ENCODE results near the gene TAAR5. TPM values are rescaled to one million over a fixed set of nuclear protein-coding genes. Genes with fewer than 3 reads are reported as not detected.

TAAR5 gene
- total and polyA plus RNA-seq, 2 donors (not counting 1 experiment from before 2014, with no cell fraction given) = not detected

GRCh38 chr6:132623106-132623845 is 33.7 kb upstream of the TAAR5 start:
- DNase-seq (ENCODE audit: low read depth in 2 of 2) = no peak
- Histone ChIP-seq H3K36me3 (ENCODE audit: control insufficient read depth, insufficient read depth, low read length) (no peaks in the 10 kb centered on the region), H3K79me2 (ENCODE audit: control insufficient read depth, insufficient read depth, low read length) (no peaks in the 10 kb centered on the region), H3K4me1 (ENCODE audit: control insufficient read depth, extremely low read depth, insufficient read depth, low read length) (no peaks in the 10 kb centered on the region), H3K9me3 (ENCODE audit: control insufficient read depth, insufficient read depth, low read depth, low read length) (no peaks in the 10 kb centered on the region), H3K4me3 (replicated peaks in 1 of 4; ENCODE audit: control extremely low read depth in 1 of 4, insufficient read depth in 1 of 4, low read depth in 3 of 4, low read length in 4 of 4) (no peak overlapping the region), H3K9ac (ENCODE audit: insufficient read depth, low read length) (no peak overlapping the region), H3K27ac (ENCODE audit: insufficient read depth, low read length) (no peak overlapping the region), H4K20me1 (ENCODE audit: control insufficient read depth, extremely low read depth, insufficient read depth, low read length) (no peaks in the 10 kb centered on the region), H3K27me3 (ENCODE audit: control insufficient read depth, insufficient read depth, low read length) (no peaks in the 10 kb centered on the region), H2AFZ (ENCODE audit: low read length) (no peak overlapping the region), H3K4me2 (ENCODE audit: extremely low read depth, insufficient read depth, low read length) (no peak overlapping the region)
- no peak for TF ChIP-seq EZH2 (IDR thresholded peaks at IDR 0.05; ENCODE audit: low read length, missing control alignments)
- TF ChIP-seq CTCF (conservative IDR thresholded peaks at IDR 0.05 in 1 of 2, IDR thresholded peaks at IDR 0.05 in 1 of 2; ENCODE audit: low read depth in 1 of 2, low read length in 2 of 2) = no peak

GRCh38 chr6:132616677-132617076 is 27.1 kb upstream of the TAAR5 start:
- H3K4me3 ChIP-seq (replicated peaks in 1 of 4; ENCODE audit: control extremely low read depth in 1 of 4, insufficient read depth in 1 of 4, low read depth in 3 of 4, low read length in 4 of 4) = no peak overlapping the region
- no peaks in the 10 kb centered on the region for H3K4me1 ChIP-seq (ENCODE audit: control insufficient read depth, extremely low read depth, insufficient read depth, low read length)
- H3K79me2 ChIP-seq (ENCODE audit: control insufficient read depth, insufficient read depth, low read length) = no peaks in the 10 kb centered on the region
- no peak overlapping the region for H3K27ac ChIP-seq (ENCODE audit: insufficient read depth, low read length)
- H3K9me3 ChIP-seq (ENCODE audit: control insufficient read depth, insufficient read depth, low read depth, low read length) = no peaks in the 10 kb centered on the region
- H2AFZ ChIP-seq (ENCODE audit: low read length) = no peak overlapping the region
- no peak for TF ChIP-seq CTCF (conservative IDR thresholded peaks at IDR 0.05 in 1 of 2, IDR thresholded peaks at IDR 0.05 in 1 of 2; ENCODE audit: low read depth in 1 of 2, low read length in 2 of 2)
- TF ChIP-seq EZH2 (IDR thresholded peaks at IDR 0.05; ENCODE audit: low read length, missing control alignments) = no peak
- H3K36me3 ChIP-seq (ENCODE audit: control insufficient read depth, insufficient read depth, low read length) = no peaks in the 10 kb centered on the region
- H3K27me3 ChIP-seq (ENCODE audit: control insufficient read depth, insufficient read depth, low read length) = peaks cover 2% of the 10 kb centered on the region
- H3K4me2 ChIP-seq (ENCODE audit: extremely low read depth, insufficient read depth, low read length) = no peak overlapping the region
- H3K9ac ChIP-seq (ENCODE audit: insufficient read depth, low read length) = no peak overlapping the region
- H4K20me1 ChIP-seq (ENCODE audit: control insufficient read depth, extremely low read depth, insufficient read depth, low read length) = no peaks in the 10 kb centered on the region
- DNase-seq (ENCODE audit: low read depth in 2 of 2) = no peak

- Histone ChIP-seq H3K4me1 (ENCODE audit: control insufficient read depth, extremely low read depth, insufficient read depth, low read length) (no peaks in the 10 kb centered on the region), H3K79me2 (ENCODE audit: control insufficient read depth, insufficient read depth, low read length) (no peaks in the 10 kb centered on the region), H3K27me3 (ENCODE audit: control insufficient read depth, insufficient read depth, low read length) (peaks cover 2% of the 10 kb centered on the region), H3K9ac (ENCODE audit: insufficient read depth, low read length) (no peak overlapping the region), H3K9me3 (ENCODE audit: control insufficient read depth, insufficient read depth, low read depth, low read length) (no peaks in the 10 kb centered on the region), H3K4me2 (ENCODE audit: extremely low read depth, insufficient read depth, low read length) (no peak overlapping the region), H4K20me1 (ENCODE audit: control insufficient read depth, extremely low read depth, insufficient read depth, low read length) (no peaks in the 10 kb centered on the region), H3K4me3 (replicated peaks in 1 of 4; ENCODE audit: control extremely low read depth in 1 of 4, insufficient read depth in 1 of 4, low read depth in 3 of 4, low read length in 4 of 4) (no peak overlapping the region), H2AFZ (ENCODE audit: low read length) (no peak overlapping the region), H3K36me3 (ENCODE audit: control insufficient read depth, insufficient read depth, low read length) (no peaks in the 10 kb centered on the region), H3K27ac (ENCODE audit: insufficient read depth, low read length) (no peak overlapping the region)
- no peak for TF ChIP-seq CTCF (conservative IDR thresholded peaks at IDR 0.05 in 1 of 2, IDR thresholded peaks at IDR 0.05 in 1 of 2; ENCODE audit: low read depth in 1 of 2, low read length in 2 of 2)
- no peak for TF ChIP-seq EZH2 (IDR thresholded peaks at IDR 0.05; ENCODE audit: low read length, missing control alignments)
- DNase-seq (ENCODE audit: low read depth in 2 of 2) = no peak
These were observed 25.0 kb upstream of the TAAR5 start for GRCh38 chr6:132614554-132614953.
